Measurements from ENCODE around the gene EBI3. TPM values are rescaled to one million over a fixed set of nuclear protein-coding genes. Genes with fewer than 3 reads are reported as not detected.
"Not testable (repeated sequence)": the region's sequence is repeated elsewhere in the genome, so short reads cannot be mapped to it uniquely, and the experiment has no call there.

EBI3 gene
- total RNA-seq, 2 experiments from 2014 or later: 0.27 to 1.2 TPM

GRCh38 chr19:4278419-4279266 is 49.3 kb downstream of the EBI3 start, which contains the start of gene SHD:
Gene SHD (plus strand): TSS chr19:4279266. CDS start chr19:4280064, 798 bp downstream.
- Mint-ChIP-seq H3K27ac (no peak within 1 kb of the TSS), H3K4me1 (peaks cover 2% of the 10 kb centered on the region), H3K27me3 (peaks cover 27% of the 10 kb centered on the region), H3K36me3 (ENCODE audit: low read depth) (no peaks in the 10 kb centered on the region), H3K4me3 (no peak within 1 kb of the TSS), H3K9me3 (no peaks in the 10 kb centered on the region)
- no peak for DNase-seq
- ChIA-PET CTCF (interaction anchor here (1.3 to 5.9 kb wide), 2 partner anchors 11 to 47 kb away, joined by 3 to 21 read pairs; no protein-coding TSS in a partner anchor), POLR2A (interaction anchor here (0.7 kb wide), 1 partner anchor 148 kb away, joined by 3 read pairs; no protein-coding TSS in a partner anchor)

- DNase-seq: no peak
- H3K36me3 Mint-ChIP-seq (ENCODE audit: low read depth): no peaks in the 10 kb centered on the region
- peaks cover 2% of the 10 kb centered on the region for H3K4me1 Mint-ChIP-seq
- POLR2A ChIA-PET: no interaction called here
- H3K27me3 Mint-ChIP-seq: peaks cover 27% of the 10 kb centered on the region
- H3K4me3 Mint-ChIP-seq: no peak overlapping the region
- no peaks in the 10 kb centered on the region for H3K9me3 Mint-ChIP-seq
- H3K27ac Mint-ChIP-seq: no peak overlapping the region
- CTCF ChIA-PET: interaction anchor here (5.9 kb wide), 1 partner anchor 12 kb away, joined by 21 read pairs; no protein-coding TSS in a partner anchor
Observed at GRCh38 chr19:4279267-4279529, 49.9 kb downstream of the EBI3 start.

GRCh38 chr19:4279530-4280422 is 50.5 kb downstream of the EBI3 start:
- ChIA-PET POLR2A (no interaction called here), CTCF (interaction anchor here (5.9 kb wide), 1 partner anchor 12 kb away, joined by 21 read pairs; no protein-coding TSS in a partner anchor)
- H3K9me3 Mint-ChIP-seq: no peaks in the 10 kb centered on the region
- H3K4me3 Mint-ChIP-seq: no peak overlapping the region
- H3K27me3 Mint-ChIP-seq: peaks cover 27% of the 10 kb centered on the region
- peaks cover 4% of the 10 kb centered on the region for H3K4me1 Mint-ChIP-seq
- no peaks in the 10 kb centered on the region for H3K36me3 Mint-ChIP-seq (ENCODE audit: low read depth)
- no peak overlapping the region for H3K27ac Mint-ChIP-seq
- no peak for DNase-seq

- DNase-seq: no peak
- POLR2A ChIA-PET: no interaction called here
- Mint-ChIP-seq H3K36me3 (ENCODE audit: low read depth) (no peaks in the 10 kb centered on the region), H3K4me3 (no peak overlapping the region), H3K27ac (no peak overlapping the region), H3K27me3 (peaks cover 17% of the 10 kb centered on the region), H3K4me1 (peaks cover 7% of the 10 kb centered on the region), H3K9me3 (no peaks in the 10 kb centered on the region)
- CTCF ChIA-PET: no interaction called here
Observed at GRCh38 chr19:4284176-4284958, 55.0 kb downstream of the EBI3 start.

- no peak for DNase-seq
- H3K9me3 Mint-ChIP-seq: no peaks in the 10 kb centered on the region
- H3K27ac Mint-ChIP-seq: no peak overlapping the region
- POLR2A ChIA-PET: no interaction called here
- H3K36me3 Mint-ChIP-seq (ENCODE audit: low read depth): no peaks in the 10 kb centered on the region
- H3K4me1 Mint-ChIP-seq: peaks cover 5% of the 10 kb centered on the region
- H3K27me3 Mint-ChIP-seq: peaks cover 14% of the 10 kb centered on the region
- CTCF ChIA-PET: no interaction called here
- no peak overlapping the region for H3K4me3 Mint-ChIP-seq
Observed at GRCh38 chr19:4284974-4285373, 55.7 kb downstream of the EBI3 start.

GRCh38 chr19:4286141-4286540 is 56.8 kb downstream of the EBI3 start:
- H3K36me3 Mint-ChIP-seq (ENCODE audit: low read depth); H3K4me1 Mint-ChIP-seq; CTCF ChIA-PET; H3K27me3 Mint-ChIP-seq; DNase-seq; H3K9me3 Mint-ChIP-seq; H3K4me3 Mint-ChIP-seq; H3K27ac Mint-ChIP-seq: not testable (repeated sequence)
- POLR2A ChIA-PET: interaction anchor here (0.7 kb wide), 1 partner anchor 59 kb away, joined by 6 read pairs; no protein-coding TSS in a partner anchor

Other genes with a start within 250 kb of the EBI3 start
- 1,000 to 10,000 TPM; 1,428 to 1,492 TPM for gene EEF2, start 244.1 kb upstream of the EBI3 start, total RNA-seq
- 10 to 100 TPM; 33.3 to 40.4 TPM for gene PIAS4, start 221.8 kb upstream of the EBI3 start, total RNA-seq
- 10 to 100 TPM; 39.4 to 47.5 TPM for gene ZBTB7A, start 162.6 kb upstream of the EBI3 start, total RNA-seq
- gene MAP2K2, start 105.4 kb upstream of the EBI3 start, total RNA-seq: 100 to 1,000 TPM; 175 to 202 TPM
- under 1 TPM in 1 of 2 experiments, not detected in 1; 0.07 TPM for gene CREB3L3, start 75.9 kb upstream of the EBI3 start, total RNA-seq
- gene SIRT6, start 47.0 kb upstream of the EBI3 start, total RNA-seq: 10 to 100 TPM; 31.3 to 35.2 TPM
- under 1 TPM; 0.60 to 0.72 TPM for gene ANKRD24, start 46.8 kb upstream of the EBI3 start, total RNA-seq
- 10 to 100 TPM; 24.8 to 25.5 TPM for gene YJU2, start 17.6 kb downstream of the EBI3 start, total RNA-seq
- not detected for gene SHD, start 49.7 kb downstream of the EBI3 start, total RNA-seq
- gene TMIGD2, start 72.9 kb downstream of the EBI3 start, total RNA-seq: 10 to 100 TPM; 45.4 to 48.7 TPM
- 10 to 100 TPM; 12.7 to 17.2 TPM for gene FSD1, start 75.1 kb downstream of the EBI3 start, total RNA-seq
- gene STAP2, start 109.3 kb downstream of the EBI3 start, total RNA-seq: 10 to 100 TPM; 10.4 to 11.9 TPM
- gene MPND, start 114.0 kb downstream of the EBI3 start, total RNA-seq: 10 to 100 TPM; 21.2 to 28.1 TPM
- 10 to 100 TPM; 67.7 to 68.2 TPM for gene SH3GL1, start 171.0 kb downstream of the EBI3 start, total RNA-seq
- gene CHAF1A, start 173.1 kb downstream of the EBI3 start, total RNA-seq: 10 to 100 TPM; 77.1 to 83.7 TPM
- gene UBXN6, start 228.3 kb downstream of the EBI3 start, total RNA-seq: 10 to 100 TPM; 36.2 to 44.6 TPM
- gene HDGFL2, start 242.8 kb downstream of the EBI3 start, total RNA-seq: 10 to 100 TPM; 58.3 to 62.1 TPM

Data from activated CD4-positive, alpha-beta T cell treated with anti-CD3 and anti-CD28 coated beads, Interleukin-2, amount 10 ng/mL, durations not matched to agents 7 days and 5 days (primary cell).